Ectodermal cell (in vitro differentiated cells): ENCODE data around the gene SND1.

Experiments used
- H3K27ac ChIP-seq: 2 replicates; pipeline ENCODE4 v1.7.0; 2013; ENCODE audit warnings: mild to moderate bottlenecking, low read depth, low read length; ENCODE audit not compliant: insufficient read depth, poor library complexity, severe bottlenecking
- H3K27me3 ChIP-seq: 2 replicates; pipeline ENCODE4 v1.7.0; 2013; ENCODE audit warnings: mild to moderate bottlenecking, low read length; ENCODE audit not compliant: insufficient read depth, control insufficient read depth, poor library complexity, severe bottlenecking
- H3K36me3 ChIP-seq: one replicate; pipeline ENCODE4 v1.7.0; 2013; ENCODE audit warnings: low read length; ENCODE audit not compliant: control insufficient read depth, insufficient read depth
- H3K4me1 ChIP-seq: one replicate; pipeline ENCODE4 v1.7.0; 2013; ENCODE audit warnings: low read length; ENCODE audit not compliant: control insufficient read depth, insufficient read depth
- H3K4me3 ChIP-seq: 2 replicates; pipeline ENCODE4 v1.7.0; 2013; ENCODE audit warnings: low read depth, low read length, control low read depth; ENCODE audit not compliant: insufficient read depth
- H3K9me3 ChIP-seq: 2 replicates; pipeline ENCODE4 v1.7.0; 2013; ENCODE audit warnings: mild to moderate bottlenecking, low read length, moderate library complexity; ENCODE audit not compliant: control insufficient read depth
- WGBS, 2 experiments: methylation state at CpG; one replicate each; pipeline ENCODE4 v1.1.7; 2013; ENCODE audit warnings: missing lambda C conversion rate in 2 of 2; 5-methylcytosine and 5-hydroxymethylcytosine counted together

Gene SND1

GRCh38 chr7:128091106-128091505 lies 439.1 kb downstream of the SND1 start:
- WGBS, 2 experiments, result 93 to 96% methylated on average over 3 of the region's 3 CpGs
- Histone ChIP-seq H3K36me3 (no peaks in the 10 kb centered on the region), H3K4me1 (no peaks in the 10 kb centered on the region)

GRCh38 chr7:128092221-128092620 lies 440.2 kb downstream of the SND1 start:
- no peak overlapping the region for H3K27ac ChIP-seq
- no peaks in the 10 kb centered on the region for H3K36me3 ChIP-seq
- H3K4me3 ChIP-seq, result no peak overlapping the region
- WGBS, 2 experiments, result 95 to 96% methylated on average over 5 of the region's 5 CpGs
- H3K27me3 ChIP-seq, result no peaks in the 10 kb centered on the region
- no peaks in the 10 kb centered on the region for H3K4me1 ChIP-seq
- no peaks in the 10 kb centered on the region for H3K9me3 ChIP-seq

More at GRCh38 chr7:128091106-128091505, 439.1 kb downstream of the SND1 start:
- H3K9me3 ChIP-seq, result no peaks in the 10 kb centered on the region
- H3K27ac ChIP-seq, result no peak overlapping the region
- H3K27me3 ChIP-seq, result no peaks in the 10 kb centered on the region
- no peak overlapping the region for H3K4me3 ChIP-seq

GRCh38 chr7:128093614-128094570 lies 441.9 kb downstream of the SND1 start:
- H3K36me3 ChIP-seq, result no peaks in the 10 kb centered on the region

GRCh38 chr7:128094686-128095085 lies 442.7 kb downstream of the SND1 start:
- H3K27ac ChIP-seq, result no peak overlapping the region
- H3K4me3 ChIP-seq, result no peak overlapping the region

More at GRCh38 chr7:128093614-128094570, 441.9 kb downstream of the SND1 start:
- no peak overlapping the region for H3K4me3 ChIP-seq
- H3K4me1 ChIP-seq, result no peaks in the 10 kb centered on the region
- WGBS, 2 experiments, result 95% methylated on average over 14 of the region's 14 CpGs
- H3K9me3 ChIP-seq, result no peaks in the 10 kb centered on the region
- H3K27me3 ChIP-seq, result no peaks in the 10 kb centered on the region
- H3K27ac ChIP-seq, result no peak overlapping the region

GRCh38 chr7:128097211-128097731 lies 445.3 kb downstream of the SND1 start:
- Histone ChIP-seq H3K27me3 (peaks cover 5% of the 10 kb centered on the region), H3K4me3 (no peak overlapping the region), H3K9me3 (no peaks in the 10 kb centered on the region), H3K36me3 (no peaks in the 10 kb centered on the region), H3K4me1 (no peaks in the 10 kb centered on the region), H3K27ac (no peak overlapping the region)
- 91 to 97% methylated on average over 7 of the region's 7 CpGs for WGBS, 2 experiments

More at GRCh38 chr7:128094686-128095085, 442.7 kb downstream of the SND1 start:
- Histone ChIP-seq H3K4me1 (no peaks in the 10 kb centered on the region), H3K9me3 (no peaks in the 10 kb centered on the region), H3K27me3 (no peaks in the 10 kb centered on the region), H3K36me3 (no peaks in the 10 kb centered on the region)
- 94 to 95% methylated on average over 8 of the region's 8 CpGs for WGBS, 2 experiments

- H3K4me3 ChIP-seq, result no peak overlapping the region
- H3K9me3 ChIP-seq, result no peaks in the 10 kb centered on the region
- 91 to 96% methylated on average over 5 of the region's 5 CpGs for WGBS, 2 experiments
- no peaks in the 10 kb centered on the region for H3K4me1 ChIP-seq
- peaks cover 18% of the 10 kb centered on the region for H3K27me3 ChIP-seq
- no peak overlapping the region for H3K27ac ChIP-seq
- no peaks in the 10 kb centered on the region for H3K36me3 ChIP-seq
Observed at GRCh38 chr7:128098629-128099028, 446.6 kb downstream of the SND1 start.

GRCh38 chr7:128099204-128099671 lies 447.2 kb downstream of the SND1 start:
- peaks cover 24% of the 10 kb centered on the region for H3K27me3 ChIP-seq
- 91 to 95% methylated on average over 5 of the region's 5 CpGs for whole genome bisulfite sequencing, 2 experiments
- no peaks in the 10 kb centered on the region for H3K36me3 ChIP-seq
- no peak overlapping the region for H3K4me3 ChIP-seq
- H3K4me1 ChIP-seq, result no peaks in the 10 kb centered on the region
- no peak overlapping the region for H3K27ac ChIP-seq
- no peaks in the 10 kb centered on the region for H3K9me3 ChIP-seq

- peaks cover 36% of the 10 kb centered on the region for H3K27me3 ChIP-seq
- H3K4me1 ChIP-seq, result no peaks in the 10 kb centered on the region
- no peak overlapping the region for H3K27ac ChIP-seq
- H3K9me3 ChIP-seq, result no peaks in the 10 kb centered on the region
- whole genome bisulfite sequencing, 2 experiments, result 88 to 93% methylated on average over 3 of the region's 3 CpGs
- no peaks in the 10 kb centered on the region for H3K36me3 ChIP-seq
- H3K4me3 ChIP-seq, result no peak overlapping the region
Observed at GRCh38 chr7:128100225-128100948, 448.4 kb downstream of the SND1 start.

GRCh38 chr7:128100949-128101713 lies 449.1 kb downstream of the SND1 start:
- Histone ChIP-seq H3K4me1 (no peaks in the 10 kb centered on the region), H3K36me3 (no peaks in the 10 kb centered on the region), H3K27ac (no peak overlapping the region), H3K9me3 (no peaks in the 10 kb centered on the region), H3K27me3 (peaks cover 43% of the 10 kb centered on the region), H3K4me3 (no peak overlapping the region)
- 86% methylated on average over 10 of the region's 10 CpGs for WGBS, 2 experiments
